Caco-2 (cell line): ENCODE measurements around the gene OPTC. TPM values are rescaled to one million over a fixed set of nuclear protein-coding genes. Genes with fewer than 3 reads are reported as not detected.

Source experiments
- BruUV-seq: library from RNA; stranded (reverse); fragments of 400-500 nt; replicated peaks from 2 replicates; lab custom pipeline; 2021; lab: Mats Ljungman, UMichigan
- CTCF ChIA-PET: fragments of 300-600 bp; sonication (Branson Sonifier 250); formaldehyde crosslinking; loops from one replicate; lab custom pipeline; 2022; ENCODE audit warnings: antibody characterized with exemption; lab: Charles Lee
- POLR2A ChIA-PET: fragments of 300-600 bp; sonication (Branson Sonifier 250); formaldehyde crosslinking; loops from one replicate; lab custom pipeline; 2022; ENCODE audit warnings: antibody characterized with exemption; lab: Charles Lee
- DNase-seq, 2 experiments: peaks; one replicate each; pipeline versions ENCODE4 v3.0.0 to v3.0.0-alpha.2; 2020 to 2022
- H3K27me3 ChIP-seq: replicated peaks from 2 replicates; pipeline ENCODE4 v1.6.0; 2011; ENCODE audit warnings: low read length; ENCODE audit not compliant: control insufficient read depth, insufficient read depth
- H3K36me3 ChIP-seq: 2 replicates; pipeline ENCODE4 v1.5.1; 2011; ENCODE audit warnings: low read length; ENCODE audit not compliant: control insufficient read depth, insufficient read depth
- H3K4me1 ChIP-seq: fragments of 250-450 bp; sonication (Bioruptor Pico); 2 replicates; pipeline ENCODE4 v1.5.1; 2020; ENCODE audit warnings: mild to moderate bottlenecking
- H3K4me3 ChIP-seq: 2 replicates; pipeline ENCODE4 v1.5.1; 2011; ENCODE audit warnings: low read depth, mild to moderate bottlenecking, control low read depth, low read length
- H3K9me3 ChIP-seq: fragments of 250-450 bp; sonication (Bioruptor Pico); 2 replicates; pipeline ENCODE4 v1.5.1; 2020; ENCODE audit warnings: mild to moderate bottlenecking, moderate library complexity
- H3K27ac Mint-ChIP-seq: one replicate; pipeline ENCODE4 v1.8.0; 2022; ENCODE audit warnings: mixed read lengths; ENCODE audit not compliant: unreplicated experiment
- H3K27me3 Mint-ChIP-seq: one replicate; pipeline ENCODE4 v1.8.0; 2022; ENCODE audit warnings: mixed read lengths; ENCODE audit not compliant: insufficient read depth, unreplicated experiment
- H3K36me3 Mint-ChIP-seq: one replicate; pipeline ENCODE4 v1.8.0; 2022; ENCODE audit warnings: mild to moderate bottlenecking, mixed read lengths; ENCODE audit not compliant: insufficient read depth, unreplicated experiment
- H3K4me1 Mint-ChIP-seq: one replicate; pipeline ENCODE4 v1.8.0; 2022; ENCODE audit warnings: low read depth, mixed read lengths; ENCODE audit not compliant: unreplicated experiment
- H3K4me3 Mint-ChIP-seq: one replicate; pipeline ENCODE4 v1.8.0; 2022; ENCODE audit warnings: mild to moderate bottlenecking, moderate library complexity, mixed read lengths; ENCODE audit not compliant: unreplicated experiment
- H3K9me3 Mint-ChIP-seq: one replicate; pipeline ENCODE4 v1.8.0; 2022; ENCODE audit warnings: mixed read lengths; ENCODE audit not compliant: unreplicated experiment
- CTCF ChIP-seq, 2 experiments: fragments of 200-600 bp in 1 of 2; IDR thresholded peaks; 1 replicate in 1 of 2; 2 replicates in 1 of 2; pipeline versions ENCODE4 v1.5.1 to v1.8.0; 2011 to 2022; ENCODE audit warnings: antibody characterized with exemption in 1 of 2, control low read depth in 1 of 2, inconsistent platforms in 1 of 2, low read depth in 1 of 2, low read length in 1 of 2, mild to moderate bottlenecking in 1 of 2, moderate library complexity in 1 of 2; ENCODE audit not compliant: insufficient read depth in 1 of 2, severe bottlenecking in 1 of 2, unreplicated experiment in 1 of 2
- intact Hi-C: fragments of 100-400 bp; cut with micrococcal nuclease; formaldehyde crosslinking; loops from one replicate; pipeline ENCODE4 v1.10.0; 2022; ENCODE audit not compliant: unreplicated experiment
- total RNA-seq: library from RNA; stranded (reverse); gene quantifications from 2 replicates; pipeline ENCODE4 v1.2.3, GENCODE V29; 2022

The OPTC gene
- total RNA-seq, 1 experiment from 2014 or later = not detected

GRCh38 chr1:203549309-203549708 lies 55.4 kb downstream of the OPTC start:
- Histone ChIP-seq H3K9me3 (peaks cover 12% of the 10 kb centered on the region), H3K4me3 (no peak overlapping the region), H3K36me3 (no peaks in the 10 kb centered on the region), H3K27me3 (no peaks in the 10 kb centered on the region), H3K4me1 (peaks cover 12% of the 10 kb centered on the region)
- Mint-ChIP-seq H3K27ac (no peak overlapping the region), H3K4me1 (peaks cover 10% of the 10 kb centered on the region), H3K36me3 (no peaks in the 10 kb centered on the region), H3K27me3 (no peaks in the 10 kb centered on the region), H3K4me3 (no peak overlapping the region), H3K9me3 (no peaks in the 10 kb centered on the region)
- no peak for DNase-seq
- intact Hi-C loops = no loop called here
- BruUV-seq = no TSS peak
- no peak for TF ChIP-seq CTCF (IDR thresholded peaks at IDR 0.05; ENCODE audit: insufficient read depth in 1 of 2, low read depth in 1 of 2, low read length in 1 of 2, severe bottlenecking in 1 of 2, unreplicated experiment in 1 of 2)
- CTCF ChIA-PET = interaction anchor here (0.6 kb wide), 1 partner anchor 12 kb away, joined by 5 read pairs; no protein-coding TSS in a partner anchor
- POLR2A ChIA-PET = interaction anchor here (0.6 kb wide), 1 partner anchor 118 kb away, joined by 3 read pairs; no protein-coding TSS in a partner anchor

GRCh38 chr1:203550846-203551245 lies 56.9 kb downstream of the OPTC start:
- DNase-seq = no peak
- ChIA-PET POLR2A (no interaction called here), CTCF (no interaction called here)
- H3K4me1 ChIP-seq = peaks cover 16% of the 10 kb centered on the region
- Mint-ChIP-seq H3K4me1 (peaks cover 11% of the 10 kb centered on the region), H3K27ac (no peak overlapping the region), H3K4me3 (no peak overlapping the region), H3K36me3 (no peaks in the 10 kb centered on the region), H3K9me3 (no peaks in the 10 kb centered on the region), H3K27me3 (no peaks in the 10 kb centered on the region)
- peaks cover 12% of the 10 kb centered on the region for H3K9me3 ChIP-seq
- TF ChIP-seq CTCF (IDR thresholded peaks at IDR 0.05; ENCODE audit: insufficient read depth in 1 of 2, low read depth in 1 of 2, low read length in 1 of 2, severe bottlenecking in 1 of 2, unreplicated experiment in 1 of 2) = no peak
- H3K4me3 ChIP-seq = no peak overlapping the region
- no TSS peak for BruUV-seq
- H3K36me3 ChIP-seq = no peaks in the 10 kb centered on the region
- no peaks in the 10 kb centered on the region for H3K27me3 ChIP-seq
- intact Hi-C loops = loop anchor here (1.0 kb wide), 1 partner anchor 13 kb away; no protein-coding TSS in a partner anchor

- TF ChIP-seq CTCF (IDR thresholded peaks at IDR 0.05; ENCODE audit: insufficient read depth in 1 of 2, low read depth in 1 of 2, low read length in 1 of 2, severe bottlenecking in 1 of 2, unreplicated experiment in 1 of 2) = no peak
- Histone ChIP-seq H3K4me3 (no peak overlapping the region), H3K4me1 (peaks cover 16% of the 10 kb centered on the region), H3K27me3 (no peaks in the 10 kb centered on the region), H3K9me3 (peaks cover 12% of the 10 kb centered on the region), H3K36me3 (no peaks in the 10 kb centered on the region)
- no peak overlapping the region for H3K4me3 Mint-ChIP-seq
- peaks cover 16% of the 10 kb centered on the region for H3K4me1 Mint-ChIP-seq
- no peak overlapping the region for H3K27ac Mint-ChIP-seq
- DNase-seq = peak; percentile 64 to 65
- ChIA-PET CTCF (interaction anchor here (0.6 to 0.8 kb wide), 2 partner anchors 43 to 150 kb away, joined by 3 read pairs; no protein-coding TSS in a partner anchor), POLR2A (no interaction called here)
- intact Hi-C loops = loop anchor here (1.0 kb wide), 1 partner anchor 13 kb away; no protein-coding TSS in a partner anchor
- no peaks in the 10 kb centered on the region for H3K27me3 Mint-ChIP-seq
- no TSS peak for BruUV-seq
- no peaks in the 10 kb centered on the region for H3K9me3 Mint-ChIP-seq
- H3K36me3 Mint-ChIP-seq = no peaks in the 10 kb centered on the region
Observed at GRCh38 chr1:203551550-203551949, 57.6 kb downstream of the OPTC start.
